ENCODE results near the gene VANGL2. TPM values are rescaled to one million over a fixed set of nuclear protein-coding genes. Genes with fewer than 3 reads are reported as not detected.

Gene VANGL2
- total RNA-seq, 1 donor from 2014 or later = 17.7 TPM

- Mint-ChIP-seq H3K27me3 (ENCODE audit: unreplicated experiment) (peaks cover 26% of the 10 kb centered on the region), H3K4me3 (ENCODE audit: unreplicated experiment) (no peak overlapping the region), H3K27ac (ENCODE audit: unreplicated experiment) (no peak overlapping the region), H3K9me3 (ENCODE audit: unreplicated experiment) (no peaks in the 10 kb centered on the region), H3K36me3 (ENCODE audit: unreplicated experiment) (no peaks in the 10 kb centered on the region), H3K4me1 (ENCODE audit: unreplicated experiment) (peaks cover 10% of the 10 kb centered on the region)
- no peak for TF ChIP-seq CTCF (IDR thresholded peaks at IDR 0.05)
- DNase-seq (ENCODE audit: extremely low spot score, unreplicated experiment) = peak; percentile 54
Observed at GRCh38 chr1:160397651-160398050, 2.7 kb upstream of the VANGL2 start.

DNA sequence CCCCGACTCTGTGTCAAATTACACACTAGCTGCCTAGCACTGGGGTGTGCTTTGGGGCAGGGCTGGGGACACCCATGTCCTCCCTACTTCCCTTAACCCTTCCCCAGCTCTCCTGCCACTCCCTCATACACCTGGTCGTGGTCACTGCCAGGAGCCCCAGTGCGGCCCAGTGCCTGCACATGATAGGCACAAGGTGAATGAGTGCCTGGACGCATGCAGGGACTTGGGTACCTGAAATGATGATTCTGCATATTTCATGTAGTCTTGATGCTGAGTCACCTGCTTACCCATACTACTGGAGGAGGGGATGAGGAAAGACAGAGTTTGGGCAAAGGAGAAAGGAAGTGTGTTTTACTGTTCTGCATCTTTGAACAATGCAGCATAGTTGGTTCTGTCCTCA lies 1.5 kb upstream of the VANGL2 start:
- Mint-ChIP-seq H3K4me1 (ENCODE audit: unreplicated experiment) (peaks cover 10% of the 10 kb centered on the region), H3K4me3 (ENCODE audit: unreplicated experiment) (peak overlapping the region; percentile 5), H3K27me3 (ENCODE audit: unreplicated experiment) (peaks cover 24% of the 10 kb centered on the region), H3K9me3 (ENCODE audit: unreplicated experiment) (no peaks in the 10 kb centered on the region), H3K36me3 (ENCODE audit: unreplicated experiment) (no peaks in the 10 kb centered on the region), H3K27ac (ENCODE audit: unreplicated experiment) (no peak overlapping the region)
- no peak for TF ChIP-seq CTCF (IDR thresholded peaks at IDR 0.05)
- DNase-seq (ENCODE audit: extremely low spot score, unreplicated experiment) = peak; percentile 73

DNA sequence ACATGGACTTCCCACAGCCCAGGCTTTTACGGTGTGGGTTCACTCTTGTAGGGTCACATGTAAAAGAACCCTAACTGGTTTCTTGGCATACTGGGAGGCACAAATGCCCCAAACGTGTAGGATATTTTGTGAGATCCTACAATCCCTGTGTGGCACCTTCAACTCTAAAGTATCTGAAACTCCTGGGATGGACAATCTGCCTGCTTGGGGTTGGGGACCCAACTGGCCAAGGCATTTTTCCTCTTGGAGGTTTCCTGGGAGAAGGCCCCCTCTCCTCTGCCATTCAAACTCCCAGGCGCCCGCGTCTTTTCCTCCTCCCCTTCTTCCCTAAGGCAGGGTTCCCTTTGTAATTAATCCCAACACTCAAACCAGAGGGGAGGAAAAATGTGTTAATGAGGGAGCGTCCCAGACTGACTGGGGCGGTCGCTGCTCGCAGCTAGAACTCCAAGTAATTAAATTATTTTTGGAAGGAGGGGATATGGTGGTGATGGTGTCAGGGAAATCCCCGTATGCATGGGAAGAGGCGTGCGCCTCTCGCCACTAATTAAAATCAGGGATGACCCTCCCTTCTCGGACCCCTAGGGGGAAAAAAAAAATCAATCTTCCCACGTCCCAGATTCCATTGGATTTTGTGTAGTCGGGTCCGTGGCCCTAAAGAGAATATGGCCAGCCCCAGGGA lies 681 bp upstream of the VANGL2 start:
- DNase-seq (ENCODE audit: extremely low spot score, unreplicated experiment) = peak; percentile 69
- Mint-ChIP-seq H3K4me1 (ENCODE audit: unreplicated experiment) (peaks cover 10% of the 10 kb centered on the region), H3K36me3 (ENCODE audit: unreplicated experiment) (no peaks in the 10 kb centered on the region), H3K27me3 (ENCODE audit: unreplicated experiment) (peaks cover 18% of the 10 kb centered on the region), H3K4me3 (ENCODE audit: unreplicated experiment) (peak overlapping the region; percentile 72), H3K27ac (ENCODE audit: unreplicated experiment) (peak overlapping the region; percentile 28), H3K9me3 (ENCODE audit: unreplicated experiment) (no peaks in the 10 kb centered on the region)
- no peak for TF ChIP-seq CTCF (IDR thresholded peaks at IDR 0.05)

GRCh38 chr1:160400646-160401486 lies 502 bp downstream of the VANGL2 start:
- H3K4me3 Mint-ChIP-seq (ENCODE audit: unreplicated experiment) = peak overlapping the region; percentile 83
- peaks cover 10% of the 10 kb centered on the region for H3K4me1 Mint-ChIP-seq (ENCODE audit: unreplicated experiment)
- peak; percentile 84 for DNase-seq (ENCODE audit: extremely low spot score, unreplicated experiment)
- H3K9me3 Mint-ChIP-seq (ENCODE audit: unreplicated experiment) = no peaks in the 10 kb centered on the region
- peak overlapping the region; percentile 42 for H3K27ac Mint-ChIP-seq (ENCODE audit: unreplicated experiment)
- peaks cover 1% of the 10 kb centered on the region for H3K36me3 Mint-ChIP-seq (ENCODE audit: unreplicated experiment)
- TF ChIP-seq CTCF (IDR thresholded peaks at IDR 0.05) = no peak
- H3K27me3 Mint-ChIP-seq (ENCODE audit: unreplicated experiment) = peaks cover 9% of the 10 kb centered on the region

DNA sequence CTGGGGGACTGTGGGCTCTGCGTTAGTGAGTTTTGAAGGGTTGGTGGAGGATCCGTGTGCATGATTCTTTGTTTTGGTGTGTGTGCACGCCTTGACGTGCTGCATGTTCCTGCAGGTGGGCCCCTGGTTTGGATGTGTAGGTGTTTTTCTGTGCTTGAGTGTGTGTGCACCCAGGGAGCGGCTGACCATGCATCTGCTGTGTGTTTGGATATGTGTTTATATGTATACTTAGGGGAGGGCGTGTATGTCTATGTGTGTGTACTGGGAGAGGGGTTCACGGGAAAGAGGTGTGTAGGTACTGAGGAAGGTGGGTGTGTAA lies 1.1 kb downstream of the VANGL2 start:
- peaks cover 10% of the 10 kb centered on the region for H3K4me1 Mint-ChIP-seq (ENCODE audit: unreplicated experiment)
- peaks cover 5% of the 10 kb centered on the region for H3K27me3 Mint-ChIP-seq (ENCODE audit: unreplicated experiment)
- H3K4me3 Mint-ChIP-seq (ENCODE audit: unreplicated experiment) = peak overlapping the region; percentile 83
- H3K27ac Mint-ChIP-seq (ENCODE audit: unreplicated experiment) = peak overlapping the region; percentile 42
- TF ChIP-seq CTCF (IDR thresholded peaks at IDR 0.05) = no peak
- peak; percentile 54 for DNase-seq (ENCODE audit: extremely low spot score, unreplicated experiment)
- no peaks in the 10 kb centered on the region for H3K9me3 Mint-ChIP-seq (ENCODE audit: unreplicated experiment)
- peaks cover 1% of the 10 kb centered on the region for H3K36me3 Mint-ChIP-seq (ENCODE audit: unreplicated experiment)

Measured in osteocyte (in vitro differentiated cells).